HL-60 (cell line): ENCODE data around the gene SPINK6.

Experiments
- GABPA ChIP-seq: IDR thresholded peaks from 2 replicates; pipeline ENCODE4 v1.6.1; 2012; ENCODE audit warnings: low read depth
- POLR2AphosphoS5 ChIP-seq: IDR thresholded peaks from 2 replicates; pipeline ENCODE4 v1.6.1; 2012; ENCODE audit warnings: low read depth
- SPI1 ChIP-seq: IDR thresholded peaks from 2 replicates; pipeline ENCODE4 v1.6.1; 2012; ENCODE audit warnings: low read depth, mild to moderate bottlenecking, borderline replicate concordance
- TF ChIP-seq, protein P1 (sequence below): IDR thresholded peaks from one replicate; pipeline ENCODE4 v1.5.1; 2011; ENCODE audit warnings: low read length, control low read depth, inconsistent platforms; ENCODE audit not compliant: insufficient read depth
- TF ChIP-seq, protein P2 (sequence below): IDR thresholded peaks from 2 replicates; pipeline ENCODE4 v1.6.1; 2012; ENCODE audit warnings: low read depth; ENCODE audit not compliant: insufficient replicate concordance

DNA sequence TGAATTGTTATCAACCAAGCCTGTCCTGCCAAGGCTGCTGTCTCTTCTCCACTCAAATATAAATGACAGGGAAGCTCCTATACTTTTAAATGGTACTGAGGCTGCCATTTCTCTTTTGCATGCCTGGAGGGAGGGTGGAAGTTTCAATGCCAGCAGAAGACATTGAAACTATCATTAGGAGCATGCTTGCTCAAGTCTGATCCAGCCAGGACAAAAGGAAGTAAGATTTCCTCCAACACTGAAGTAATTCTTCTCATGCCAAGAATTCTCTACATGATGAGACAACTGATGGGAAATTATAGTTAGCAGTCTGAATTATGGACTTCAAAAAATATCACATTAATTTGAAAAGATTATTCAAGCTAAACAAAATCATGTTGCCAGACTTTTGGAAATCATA lies 5.4 kb downstream of the SPINK6 start:
- TF ChIP-seq, protein P1, sequence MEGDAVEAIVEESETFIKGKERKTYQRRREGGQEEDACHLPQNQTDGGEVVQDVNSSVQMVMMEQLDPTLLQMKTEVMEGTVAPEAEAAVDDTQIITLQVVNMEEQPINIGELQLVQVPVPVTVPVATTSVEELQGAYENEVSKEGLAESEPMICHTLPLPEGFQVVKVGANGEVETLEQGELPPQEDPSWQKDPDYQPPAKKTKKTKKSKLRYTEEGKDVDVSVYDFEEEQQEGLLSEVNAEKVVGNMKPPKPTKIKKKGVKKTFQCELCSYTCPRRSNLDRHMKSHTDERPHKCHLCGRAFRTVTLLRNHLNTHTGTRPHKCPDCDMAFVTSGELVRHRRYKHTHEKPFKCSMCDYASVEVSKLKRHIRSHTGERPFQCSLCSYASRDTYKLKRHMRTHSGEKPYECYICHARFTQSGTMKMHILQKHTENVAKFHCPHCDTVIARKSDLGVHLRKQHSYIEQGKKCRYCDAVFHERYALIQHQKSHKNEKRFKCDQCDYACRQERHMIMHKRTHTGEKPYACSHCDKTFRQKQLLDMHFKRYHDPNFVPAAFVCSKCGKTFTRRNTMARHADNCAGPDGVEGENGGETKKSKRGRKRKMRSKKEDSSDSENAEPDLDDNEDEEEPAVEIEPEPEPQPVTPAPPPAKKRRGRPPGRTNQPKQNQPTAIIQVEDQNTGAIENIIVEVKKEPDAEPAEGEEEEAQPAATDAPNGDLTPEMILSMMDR: no peak
- no peak for TF ChIP-seq POLR2AphosphoS5
- TF ChIP-seq GABPA: no peak
- TF ChIP-seq, protein P2, sequence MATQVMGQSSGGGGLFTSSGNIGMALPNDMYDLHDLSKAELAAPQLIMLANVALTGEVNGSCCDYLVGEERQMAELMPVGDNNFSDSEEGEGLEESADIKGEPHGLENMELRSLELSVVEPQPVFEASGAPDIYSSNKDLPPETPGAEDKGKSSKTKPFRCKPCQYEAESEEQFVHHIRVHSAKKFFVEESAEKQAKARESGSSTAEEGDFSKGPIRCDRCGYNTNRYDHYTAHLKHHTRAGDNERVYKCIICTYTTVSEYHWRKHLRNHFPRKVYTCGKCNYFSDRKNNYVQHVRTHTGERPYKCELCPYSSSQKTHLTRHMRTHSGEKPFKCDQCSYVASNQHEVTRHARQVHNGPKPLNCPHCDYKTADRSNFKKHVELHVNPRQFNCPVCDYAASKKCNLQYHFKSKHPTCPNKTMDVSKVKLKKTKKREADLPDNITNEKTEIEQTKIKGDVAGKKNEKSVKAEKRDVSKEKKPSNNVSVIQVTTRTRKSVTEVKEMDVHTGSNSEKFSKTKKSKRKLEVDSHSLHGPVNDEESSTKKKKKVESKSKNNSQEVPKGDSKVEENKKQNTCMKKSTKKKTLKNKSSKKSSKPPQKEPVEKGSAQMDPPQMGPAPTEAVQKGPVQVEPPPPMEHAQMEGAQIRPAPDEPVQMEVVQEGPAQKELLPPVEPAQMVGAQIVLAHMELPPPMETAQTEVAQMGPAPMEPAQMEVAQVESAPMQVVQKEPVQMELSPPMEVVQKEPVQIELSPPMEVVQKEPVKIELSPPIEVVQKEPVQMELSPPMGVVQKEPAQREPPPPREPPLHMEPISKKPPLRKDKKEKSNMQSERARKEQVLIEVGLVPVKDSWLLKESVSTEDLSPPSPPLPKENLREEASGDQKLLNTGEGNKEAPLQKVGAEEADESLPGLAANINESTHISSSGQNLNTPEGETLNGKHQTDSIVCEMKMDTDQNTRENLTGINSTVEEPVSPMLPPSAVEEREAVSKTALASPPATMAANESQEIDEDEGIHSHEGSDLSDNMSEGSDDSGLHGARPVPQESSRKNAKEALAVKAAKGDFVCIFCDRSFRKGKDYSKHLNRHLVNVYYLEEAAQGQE: no peak
- no peak for TF ChIP-seq SPI1
